ENCODE measurements around the gene SEMA3G. TPM values are rescaled to one million over a fixed set of nuclear protein-coding genes. Genes with fewer than 3 reads are reported as not detected.

SEMA3G gene
- polyA plus RNA-seq, 1 donor (not counting 4 experiments of a cell fraction or from before 2014, with no cell fraction given) = 0.07 TPM

- dilution Hi-C loops (cut with MboI; ENCODE audit: extremely low pct_ligation_motif_present, low sequenced_read_pairs) = no loop called here
- H3K27ac ChIP-seq (ENCODE audit: control insufficient read depth, insufficient read depth, low read length) = peak overlapping the region; percentile 92
Measured at GRCh38 chr3:52403955-52404354, 40.9 kb downstream of the SEMA3G start.

GRCh38 chr3:52403271-52403841 lies 41.5 kb downstream of the SEMA3G start:
- H3K36me3 ChIP-seq (ENCODE audit: control insufficient read depth in 2 of 2, extremely low read depth in 1 of 2, insufficient read depth in 2 of 2, low read length in 2 of 2) = peaks cover 39 to 70% of the 10 kb centered on the region in 2 experiments
- TF ChIP-seq EZH2 (IDR thresholded peaks at IDR 0.05; ENCODE audit: low read length) (no peak), CTCF (optimal IDR thresholded peaks at IDR 0.05 in 1 of 3, IDR thresholded peaks at IDR 0.05 in 1 of 3, conservative IDR thresholded peaks at IDR 0.05 in 1 of 3; ENCODE audit: extremely low read depth in 1 of 3, insufficient read depth in 2 of 3, low read length in 3 of 3) (no peak)
- DNase-seq (ENCODE audit: low read depth, low spot score) (no peak), FAIRE-seq (no peak)
- H3K9ac ChIP-seq (ENCODE audit: control insufficient read depth, extremely low read depth, insufficient read depth, low read length) = no peak overlapping the region
- H3K79me2 ChIP-seq (ENCODE audit: control insufficient read depth, insufficient read depth, low read length) = peaks cover 18% of the 10 kb centered on the region
- H3K9me3 ChIP-seq (ENCODE audit: control insufficient read depth, low read depth, low read length) = no peaks in the 10 kb centered on the region
- H3K9me1 ChIP-seq (ENCODE audit: control insufficient read depth, extremely low read depth, insufficient read depth, low read length) = peaks cover 3% of the 10 kb centered on the region
- no peak overlapping the region for H3K4me3 ChIP-seq (ENCODE audit: control insufficient read depth in 2 of 3, extremely low read depth in 1 of 3, insufficient read depth in 2 of 3, low read depth in 1 of 3, low read length in 3 of 3)
- H3K27ac ChIP-seq (ENCODE audit: control insufficient read depth, insufficient read depth, low read length) = no peak overlapping the region
- dilution Hi-C loops (cut with MboI; ENCODE audit: extremely low pct_ligation_motif_present, low sequenced_read_pairs) = no loop called here
- no peaks in the 10 kb centered on the region for H4K20me1 ChIP-seq (ENCODE audit: control insufficient read depth, extremely low read depth, insufficient read depth, low read length)
- H3K4me2 ChIP-seq (ENCODE audit: control insufficient read depth, extremely low read depth, insufficient read depth, low read depth, low read length) = no peak overlapping the region
- H3K4me1 ChIP-seq (ENCODE audit: control insufficient read depth, extremely low read depth, insufficient read depth, low read length) = peaks cover 52% of the 10 kb centered on the region
- H3K27me3 ChIP-seq (ENCODE audit: control insufficient read depth, extremely low read depth, insufficient read depth, low read length) = no peaks in the 10 kb centered on the region
- no peak overlapping the region for H2AFZ ChIP-seq (ENCODE audit: control insufficient read depth, low read length)

More at GRCh38 chr3:52403955-52404354, 40.9 kb downstream of the SEMA3G start:
- peak overlapping the region; percentile 20 for H3K9ac ChIP-seq (ENCODE audit: control insufficient read depth, extremely low read depth, insufficient read depth, low read length)
- peak overlapping the region; percentile 95 for H3K4me2 ChIP-seq (ENCODE audit: control insufficient read depth, extremely low read depth, insufficient read depth, low read depth, low read length)
- TF ChIP-seq CTCF (optimal IDR thresholded peaks at IDR 0.05 in 1 of 3, IDR thresholded peaks at IDR 0.05 in 1 of 3, conservative IDR thresholded peaks at IDR 0.05 in 1 of 3; ENCODE audit: extremely low read depth in 1 of 3, insufficient read depth in 2 of 3, low read length in 3 of 3) (no peak), EZH2 (IDR thresholded peaks at IDR 0.05; ENCODE audit: low read length) (no peak)
- H3K9me1 ChIP-seq (ENCODE audit: control insufficient read depth, extremely low read depth, insufficient read depth, low read length) = peaks cover 3% of the 10 kb centered on the region
- H3K79me2 ChIP-seq (ENCODE audit: control insufficient read depth, insufficient read depth, low read length) = peaks cover 24% of the 10 kb centered on the region
- FAIRE-seq = no peak
- H2AFZ ChIP-seq (ENCODE audit: control insufficient read depth, low read length) = no peak overlapping the region
- DNase-seq (ENCODE audit: low read depth, low spot score) = no peak
- H3K4me3 ChIP-seq (ENCODE audit: control insufficient read depth in 2 of 3, extremely low read depth in 1 of 3, insufficient read depth in 2 of 3, low read depth in 1 of 3, low read length in 3 of 3) = peak overlapping the region in 1 of 3 experiments; percentile 29
- H3K27me3 ChIP-seq (ENCODE audit: control insufficient read depth, extremely low read depth, insufficient read depth, low read length) = no peaks in the 10 kb centered on the region
- H3K4me1 ChIP-seq (ENCODE audit: control insufficient read depth, extremely low read depth, insufficient read depth, low read length) = peaks cover 58% of the 10 kb centered on the region
- no peaks in the 10 kb centered on the region for H3K9me3 ChIP-seq (ENCODE audit: control insufficient read depth, low read depth, low read length)
- peaks cover 42 to 75% of the 10 kb centered on the region in 2 experiments for H3K36me3 ChIP-seq (ENCODE audit: control insufficient read depth in 2 of 2, extremely low read depth in 1 of 2, insufficient read depth in 2 of 2, low read length in 2 of 2)
- no peaks in the 10 kb centered on the region for H4K20me1 ChIP-seq (ENCODE audit: control insufficient read depth, extremely low read depth, insufficient read depth, low read length)
